Measurements from ENCODE around the gene PPP2R2B.

Gene PPP2R2B

GRCh38 chr5:146888351-146888978, 9.9 kb upstream of the PPP2R2B start:
- DNase-seq (ENCODE audit: low read depth), result no peak

GRCh38 chr5:146884066-146884626, 5.6 kb upstream of the PPP2R2B start:
- DNase-seq (ENCODE audit: low read depth), result no peak

- DNase-seq (ENCODE audit: low read depth), result no peak
Measured at GRCh38 chr5:146883511-146883910, 5.0 kb upstream of the PPP2R2B start.

- no peak for DNase-seq (ENCODE audit: low read depth)
Measured at GRCh38 chr5:146880966-146881365, 2.4 kb upstream of the PPP2R2B start.

- DNase-seq (ENCODE audit: low read depth), result no peak
Measured at GRCh38 chr5:146877783-146878475, 628 bp downstream of the PPP2R2B start.

- no peak for DNase-seq (ENCODE audit: low read depth)
Measured at GRCh38 chr5:146877178-146877681, 1.3 kb downstream of the PPP2R2B start.

- no peak for DNase-seq (ENCODE audit: low read depth)
Measured at GRCh38 chr5:146873186-146873917, 5.2 kb downstream of the PPP2R2B start.

GRCh38 chr5:146872188-146872587, 6.4 kb downstream of the PPP2R2B start:
- DNase-seq (ENCODE audit: low read depth), result no peak

- no peak for DNase-seq (ENCODE audit: low read depth)
Measured at GRCh38 chr5:146867996-146868708, 10.4 kb downstream of the PPP2R2B start.

- no peak for DNase-seq (ENCODE audit: low read depth)
Measured at GRCh38 chr5:146866263-146866662, 12.3 kb downstream of the PPP2R2B start.

- DNase-seq (ENCODE audit: low read depth), result no peak
Measured at GRCh38 chr5:146862641-146863040, 15.9 kb downstream of the PPP2R2B start.

- DNase-seq (ENCODE audit: low read depth), result no peak
Measured at GRCh38 chr5:146860213-146860893, 18.2 kb downstream of the PPP2R2B start.

GRCh38 chr5:146852089-146852488, 26.5 kb downstream of the PPP2R2B start:
- DNase-seq (ENCODE audit: low read depth), result no peak

GRCh38 chr5:146851133-146851532, 27.4 kb downstream of the PPP2R2B start:
- DNase-seq (ENCODE audit: low read depth), result no peak

GRCh38 chr5:146849694-146850303, 28.8 kb downstream of the PPP2R2B start:
- DNase-seq (ENCODE audit: low read depth), result no peak

- no peak for DNase-seq (ENCODE audit: low read depth)
Measured at GRCh38 chr5:146848133-146848532, 30.4 kb downstream of the PPP2R2B start.

- no peak for DNase-seq (ENCODE audit: low read depth)
Measured at GRCh38 chr5:146840016-146840415, 38.5 kb downstream of the PPP2R2B start.

- no peak for DNase-seq (ENCODE audit: low read depth)
Measured at GRCh38 chr5:146836226-146836842, 42.2 kb downstream of the PPP2R2B start.

GRCh38 chr5:146832985-146833732, 45.4 kb downstream of the PPP2R2B start:
- no peak for DNase-seq (ENCODE audit: low read depth)

GRCh38 chr5:146828385-146828784, 50.2 kb downstream of the PPP2R2B start:
- no peak for DNase-seq (ENCODE audit: low read depth)

Data from activated gamma-delta T cell treated with anti-CD3 and anti-CD28 coated beads, Interleukin-2, amount 50 U/mL, for 16 hours (primary cell).